ENCODE results near the gene LASP1NB.
"Not testable (repeated sequence)": the region's sequence is repeated elsewhere in the genome, so short reads cannot be mapped to it uniquely, and the experiment has no call there.

LASP1NB gene

DNA sequence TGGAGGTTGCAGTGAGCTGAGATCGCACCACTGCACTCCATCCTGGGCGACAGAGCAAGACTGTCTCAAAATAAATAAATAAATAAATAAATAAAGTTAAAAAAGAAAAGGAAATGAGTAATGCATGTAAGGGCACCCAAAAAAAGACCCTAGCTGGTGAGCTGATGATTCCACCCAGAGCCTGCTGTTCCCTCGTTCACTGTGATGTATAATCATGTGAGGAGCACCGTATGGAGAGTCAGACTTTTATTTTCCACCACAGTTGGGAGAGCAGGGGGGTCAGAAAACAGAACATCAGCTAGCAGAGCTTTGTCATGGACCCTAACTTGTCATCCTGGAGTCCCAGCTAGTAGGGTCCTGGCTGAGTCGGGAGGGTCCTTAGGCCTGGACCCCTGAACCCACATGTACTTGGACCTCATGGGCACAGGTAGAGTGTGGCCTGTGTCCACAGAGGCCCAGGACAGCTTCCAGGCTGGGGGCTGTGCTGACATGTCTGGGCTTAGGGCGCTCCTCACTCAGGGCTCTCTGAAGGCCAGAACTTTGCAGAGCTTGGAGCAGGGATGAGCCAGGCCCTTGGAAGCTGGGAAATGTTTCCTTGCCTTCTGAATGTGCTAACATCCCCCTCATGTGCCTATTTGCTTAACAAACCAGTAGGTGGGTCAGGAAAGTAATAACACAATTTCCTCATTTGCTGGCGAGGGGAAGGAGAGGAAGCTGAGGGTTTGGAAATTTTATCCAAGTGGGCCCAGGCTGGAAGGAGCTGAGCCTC, 18.8 kb upstream of the LASP1NB start:
- peaks cover 8% of the 10 kb centered on the region for H3K4me1 Mint-ChIP-seq
- H3K4me3 Mint-ChIP-seq = no peak overlapping the region
- no peaks in the 10 kb centered on the region for H3K27me3 Mint-ChIP-seq (ENCODE audit: low read depth)
- H3K36me3 Mint-ChIP-seq (ENCODE audit: low read depth) = peaks cover 25% of the 10 kb centered on the region
- no peak overlapping the region for H3K27ac Mint-ChIP-seq
- TF ChIP-seq, protein P1, sequence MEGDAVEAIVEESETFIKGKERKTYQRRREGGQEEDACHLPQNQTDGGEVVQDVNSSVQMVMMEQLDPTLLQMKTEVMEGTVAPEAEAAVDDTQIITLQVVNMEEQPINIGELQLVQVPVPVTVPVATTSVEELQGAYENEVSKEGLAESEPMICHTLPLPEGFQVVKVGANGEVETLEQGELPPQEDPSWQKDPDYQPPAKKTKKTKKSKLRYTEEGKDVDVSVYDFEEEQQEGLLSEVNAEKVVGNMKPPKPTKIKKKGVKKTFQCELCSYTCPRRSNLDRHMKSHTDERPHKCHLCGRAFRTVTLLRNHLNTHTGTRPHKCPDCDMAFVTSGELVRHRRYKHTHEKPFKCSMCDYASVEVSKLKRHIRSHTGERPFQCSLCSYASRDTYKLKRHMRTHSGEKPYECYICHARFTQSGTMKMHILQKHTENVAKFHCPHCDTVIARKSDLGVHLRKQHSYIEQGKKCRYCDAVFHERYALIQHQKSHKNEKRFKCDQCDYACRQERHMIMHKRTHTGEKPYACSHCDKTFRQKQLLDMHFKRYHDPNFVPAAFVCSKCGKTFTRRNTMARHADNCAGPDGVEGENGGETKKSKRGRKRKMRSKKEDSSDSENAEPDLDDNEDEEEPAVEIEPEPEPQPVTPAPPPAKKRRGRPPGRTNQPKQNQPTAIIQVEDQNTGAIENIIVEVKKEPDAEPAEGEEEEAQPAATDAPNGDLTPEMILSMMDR (IDR thresholded peaks at IDR 0.05; ENCODE audit: unreplicated experiment in 3 of 3) = no peak
- H3K9me3 Mint-ChIP-seq = no peaks in the 10 kb centered on the region

DNA sequence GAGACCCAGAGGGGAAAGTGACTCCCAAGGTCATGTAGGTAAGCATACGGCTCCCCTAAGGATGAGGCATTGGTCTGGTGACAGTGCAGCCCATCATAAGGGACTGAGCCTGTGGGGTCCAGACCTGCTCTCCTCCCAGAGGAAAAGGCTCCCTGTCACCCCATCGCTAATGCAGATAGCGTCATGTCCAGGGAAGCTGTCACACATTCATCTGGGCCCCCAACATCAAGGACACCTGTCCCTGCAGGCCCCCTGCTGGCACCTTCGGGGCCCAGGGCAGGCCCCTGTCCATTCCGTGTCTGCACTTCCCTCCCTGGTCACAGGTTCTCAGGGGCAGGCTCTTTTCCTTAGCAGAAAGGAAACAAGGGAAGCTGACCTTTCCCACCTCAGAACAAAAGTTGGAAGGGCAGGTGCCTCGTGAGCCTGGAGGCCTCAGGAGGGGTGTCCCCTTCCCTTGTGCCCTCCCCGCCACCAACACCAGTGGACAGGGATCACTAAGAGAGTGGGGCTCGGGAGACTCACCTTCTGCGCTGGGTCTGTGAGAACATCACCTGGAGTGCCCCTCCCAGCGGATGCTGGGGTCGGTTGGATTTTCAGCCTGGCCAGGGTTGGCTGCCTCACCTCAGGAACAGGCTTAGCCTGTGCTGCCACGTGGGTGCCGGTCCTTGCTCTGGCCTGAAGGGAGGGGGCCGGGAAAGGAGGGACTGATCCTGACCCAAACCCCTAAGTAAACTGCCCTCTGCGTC, 17.3 kb upstream of the LASP1NB start:
- Mint-ChIP-seq H3K9me3 (no peaks in the 10 kb centered on the region), H3K27ac (peak overlapping the region in 1 of 3 experiments; percentile 61), H3K4me3 (no peak overlapping the region), H3K36me3 (ENCODE audit: low read depth) (peaks cover 21% of the 10 kb centered on the region), H3K27me3 (ENCODE audit: low read depth) (no peaks in the 10 kb centered on the region), H3K4me1 (peaks cover 8% of the 10 kb centered on the region)
- TF ChIP-seq, protein P1 (IDR thresholded peaks at IDR 0.05; ENCODE audit: unreplicated experiment in 3 of 3) = no peak

DNA sequence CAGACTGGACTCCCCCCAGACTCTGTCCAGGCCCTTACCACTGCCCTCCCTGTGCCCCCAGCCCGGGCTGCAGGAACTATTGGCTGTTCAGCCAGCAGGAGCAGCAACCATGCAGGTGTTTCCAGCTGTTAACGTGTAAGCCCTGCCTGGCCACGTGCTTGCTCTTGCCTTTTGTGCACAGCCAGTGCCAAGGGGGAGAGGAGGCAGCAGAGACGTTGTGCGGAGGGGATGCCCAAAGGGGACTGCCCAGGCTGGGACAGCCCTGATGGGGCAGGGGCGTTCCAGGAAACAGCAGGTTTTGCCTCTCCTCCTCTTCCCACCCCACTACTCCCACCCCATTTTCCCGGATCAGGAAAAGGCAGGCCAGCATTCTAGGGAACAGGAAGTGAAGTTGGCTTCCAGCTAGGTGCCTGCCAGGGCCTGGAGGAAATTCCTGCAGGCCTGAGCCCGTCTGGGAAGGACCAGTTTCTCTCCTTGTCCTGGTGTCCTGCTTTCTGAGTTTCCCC, 16.7 kb upstream of the LASP1NB start:
- TF ChIP-seq, protein P1 (IDR thresholded peaks at IDR 0.05; ENCODE audit: unreplicated experiment in 3 of 3) = no peak
- no peaks in the 10 kb centered on the region for H3K9me3 Mint-ChIP-seq
- H3K27ac Mint-ChIP-seq = peak overlapping the region in 1 of 3 experiments; percentile 61
- peaks cover 16% of the 10 kb centered on the region for H3K36me3 Mint-ChIP-seq (ENCODE audit: low read depth)
- no peak overlapping the region for H3K4me3 Mint-ChIP-seq
- H3K4me1 Mint-ChIP-seq = peaks cover 8% of the 10 kb centered on the region
- H3K27me3 Mint-ChIP-seq (ENCODE audit: low read depth) = no peaks in the 10 kb centered on the region

DNA sequence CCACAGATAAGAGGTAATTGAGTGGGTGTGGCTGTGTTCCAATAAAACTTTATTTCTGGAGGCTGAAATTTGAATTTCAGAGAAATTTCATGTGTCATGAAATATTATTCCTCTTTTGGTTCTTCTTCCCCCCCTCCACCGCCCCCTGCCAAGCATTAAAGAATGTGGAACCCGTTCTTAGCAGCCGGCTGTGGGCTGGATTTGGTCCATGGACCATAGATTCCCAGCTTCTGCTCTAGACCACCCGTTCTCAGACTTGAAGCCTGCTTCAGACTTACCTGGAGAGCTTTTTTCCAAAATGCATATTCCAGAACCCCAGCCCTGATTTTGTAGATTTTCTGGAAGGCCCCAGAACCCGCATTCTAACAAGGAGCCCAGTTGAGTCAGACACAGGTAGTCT, 15.1 kb upstream of the LASP1NB start:
- Mint-ChIP-seq H3K4me3 (no peak overlapping the region), H3K27me3 (ENCODE audit: low read depth) (no peaks in the 10 kb centered on the region), H3K9me3 (no peaks in the 10 kb centered on the region), H3K36me3 (ENCODE audit: low read depth) (peaks cover 12% of the 10 kb centered on the region), H3K4me1 (peaks cover 8% of the 10 kb centered on the region), H3K27ac (no peak overlapping the region)
- TF ChIP-seq, protein P1 (IDR thresholded peaks at IDR 0.05; ENCODE audit: unreplicated experiment in 3 of 3) = no peak

DNA sequence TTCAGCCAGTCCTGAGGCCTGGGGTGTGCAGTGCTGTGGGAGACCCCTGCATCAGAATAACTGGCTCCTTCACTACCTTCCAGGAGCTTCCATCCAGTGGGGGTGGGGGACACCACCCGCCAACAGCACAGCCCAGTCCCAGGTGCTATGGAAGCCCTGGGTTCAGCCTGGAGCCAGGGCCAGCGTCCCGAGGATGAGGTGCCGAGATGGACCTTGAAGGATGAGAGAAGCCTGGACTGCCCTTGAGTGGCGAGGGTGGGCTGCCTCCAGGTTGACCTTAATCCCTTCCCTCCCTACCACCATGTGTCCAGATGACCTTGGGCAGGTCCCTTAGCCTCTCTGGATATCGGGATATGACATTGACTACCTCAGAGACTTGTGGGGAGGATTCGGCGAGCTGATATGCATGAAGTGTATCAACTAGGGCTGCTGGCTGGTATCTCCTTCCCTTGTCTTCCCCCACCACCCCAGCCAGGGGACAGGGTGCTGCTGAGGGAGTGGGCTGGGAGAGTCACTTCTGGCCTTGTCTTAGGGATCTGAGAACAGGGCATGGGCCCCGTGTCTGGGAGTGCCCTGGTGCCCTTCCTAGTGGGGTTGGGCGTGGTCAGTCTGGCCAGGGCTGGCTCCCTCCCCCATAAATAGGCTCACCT, 14.2 kb upstream of the LASP1NB start:
- Mint-ChIP-seq H3K27me3 (ENCODE audit: low read depth) (no peaks in the 10 kb centered on the region), H3K4me3 (no peak overlapping the region), H3K36me3 (ENCODE audit: low read depth) (peaks cover 16% of the 10 kb centered on the region), H3K27ac (no peak overlapping the region), H3K4me1 (peaks cover 8% of the 10 kb centered on the region), H3K9me3 (no peaks in the 10 kb centered on the region)
- TF ChIP-seq, protein P1 (IDR thresholded peaks at IDR 0.05; ENCODE audit: unreplicated experiment in 3 of 3) = no peak

DNA sequence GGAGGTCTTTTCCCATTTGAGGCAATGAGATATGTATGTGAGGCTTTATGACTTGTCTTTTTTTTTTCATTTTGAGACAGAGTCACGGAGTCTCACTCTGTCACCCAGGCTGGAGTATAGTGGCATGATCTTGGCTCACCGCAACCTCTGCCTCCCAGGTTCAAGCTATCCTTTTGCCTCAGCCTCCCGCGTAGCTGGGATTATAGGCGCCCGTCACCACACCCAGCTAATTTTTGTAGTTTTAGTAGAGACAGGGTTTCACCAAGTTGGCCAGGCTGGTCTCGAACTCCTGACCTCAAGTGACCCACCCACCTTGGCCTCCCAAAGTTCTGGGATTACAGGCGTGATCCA, 13.7 kb upstream of the LASP1NB start:
- H3K9me3 Mint-ChIP-seq; H3K27ac Mint-ChIP-seq; H3K4me3 Mint-ChIP-seq; H3K4me1 Mint-ChIP-seq; H3K27me3 Mint-ChIP-seq (ENCODE audit: low read depth): not testable (repeated sequence)
- peaks cover 18% of the 10 kb centered on the region for H3K36me3 Mint-ChIP-seq (ENCODE audit: low read depth)
